Ecto neural progenitor cell (in vitro differentiated cells): Measurements from ENCODE around the gene ADAM23.

Experiments used
- DNase-seq: peaks from one replicate; pipeline ENCODE4 v3.0.0-alpha.2; 2018; ENCODE audit warnings: low spot score

Gene ADAM23

DNA sequence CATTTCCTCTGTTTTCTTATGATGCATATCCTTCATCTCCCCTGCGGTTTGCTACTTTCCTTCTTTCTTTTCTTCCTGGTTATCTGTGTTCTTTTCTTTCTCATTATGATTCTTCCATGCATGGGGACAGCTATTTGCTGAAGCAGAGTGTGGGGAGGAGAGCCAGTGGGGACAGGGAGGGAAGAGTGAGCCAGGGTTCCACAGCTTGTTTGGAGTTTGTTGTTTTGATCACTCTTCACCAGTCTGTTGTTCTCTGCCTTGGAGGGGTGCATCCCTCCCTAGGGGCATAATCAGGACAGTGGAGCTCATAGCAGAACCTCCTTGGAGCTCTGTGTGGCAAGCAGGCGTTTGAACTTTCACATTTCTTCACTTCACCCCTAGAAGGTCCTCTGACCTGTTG lies 68.0 kb downstream of the ADAM23 start:
- no peak for DNase-seq

DNA sequence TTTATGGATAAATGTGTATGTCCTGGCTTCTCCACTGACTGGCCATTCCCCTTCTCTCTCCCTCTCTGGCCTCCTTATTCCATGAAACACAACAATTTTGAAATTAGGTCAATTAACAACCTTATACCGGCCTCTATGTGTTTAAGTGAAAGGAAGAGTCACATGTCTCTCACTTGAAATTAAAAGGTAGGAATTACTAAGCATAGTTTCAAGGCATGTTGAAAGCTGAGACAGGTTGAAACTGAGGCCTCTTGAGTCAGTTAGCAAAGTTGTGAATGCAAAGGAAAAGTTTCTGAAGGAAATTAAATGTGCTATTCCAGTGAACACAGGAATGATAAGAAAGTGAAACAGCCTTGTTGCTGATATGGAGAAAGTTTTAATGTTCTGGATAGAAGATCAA lies 69.7 kb downstream of the ADAM23 start:
- DNase-seq: no peak

DNA sequence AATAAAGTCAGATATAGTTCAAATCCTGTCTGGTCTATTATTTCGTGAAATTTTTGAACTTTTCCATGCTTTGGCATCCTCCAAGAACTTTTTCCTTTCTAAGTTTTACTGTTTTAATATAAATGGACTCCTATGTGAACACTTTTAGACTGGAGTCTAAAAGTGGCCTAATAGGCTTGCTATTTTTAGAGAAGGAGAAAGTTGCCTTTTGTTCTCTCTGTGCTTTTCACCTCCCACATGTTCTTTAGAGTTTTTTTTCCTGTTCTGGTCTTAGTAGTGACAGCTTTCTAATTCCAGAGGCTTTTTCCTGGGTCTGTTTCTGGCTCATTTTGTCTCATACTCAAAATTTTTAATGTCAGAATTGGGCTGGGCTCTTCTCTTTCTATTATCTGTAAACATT lies 72.2 kb downstream of the ADAM23 start:
- DNase-seq: no peak

DNA sequence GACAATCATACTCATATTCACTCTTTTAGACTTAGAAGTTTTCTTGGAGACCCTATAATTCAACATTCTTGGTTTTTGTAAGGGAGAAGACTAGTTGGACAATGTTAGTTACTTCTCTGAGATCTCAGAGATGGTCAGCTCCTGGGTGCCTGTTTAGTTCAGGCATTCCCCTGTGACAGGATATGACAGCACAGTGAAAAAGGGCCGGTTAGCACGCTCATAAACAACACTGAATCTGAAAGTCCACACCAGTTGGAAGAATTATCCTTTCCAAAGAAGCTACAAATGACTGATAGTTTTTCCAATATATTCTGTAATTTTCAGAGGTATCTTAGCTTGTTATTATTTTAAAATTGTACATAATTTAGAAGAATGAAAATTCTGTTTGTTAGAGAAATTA lies 75.7 kb downstream of the ADAM23 start:
- no peak for DNase-seq

DNA sequence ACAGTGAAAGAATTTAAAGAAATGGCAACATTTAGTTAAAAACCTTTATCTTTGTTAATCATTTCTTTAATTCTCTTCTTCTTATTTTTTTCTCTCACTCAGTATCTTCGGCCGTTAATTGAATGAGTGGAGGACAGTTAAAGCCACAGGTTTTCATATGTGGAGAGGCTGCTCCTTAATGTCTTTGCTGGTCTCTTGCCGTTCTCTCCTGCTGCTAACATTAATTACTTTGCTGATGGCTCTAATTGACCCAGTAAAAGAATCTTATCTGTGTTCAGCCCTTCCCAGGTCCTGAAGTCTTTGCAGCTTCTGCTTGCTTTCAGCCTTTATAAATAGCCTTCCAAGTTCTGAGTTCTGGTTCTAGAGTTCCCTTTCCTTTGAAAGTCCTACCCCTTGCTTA lies 77.1 kb downstream of the ADAM23 start:
- DNase-seq: no peak

DNA sequence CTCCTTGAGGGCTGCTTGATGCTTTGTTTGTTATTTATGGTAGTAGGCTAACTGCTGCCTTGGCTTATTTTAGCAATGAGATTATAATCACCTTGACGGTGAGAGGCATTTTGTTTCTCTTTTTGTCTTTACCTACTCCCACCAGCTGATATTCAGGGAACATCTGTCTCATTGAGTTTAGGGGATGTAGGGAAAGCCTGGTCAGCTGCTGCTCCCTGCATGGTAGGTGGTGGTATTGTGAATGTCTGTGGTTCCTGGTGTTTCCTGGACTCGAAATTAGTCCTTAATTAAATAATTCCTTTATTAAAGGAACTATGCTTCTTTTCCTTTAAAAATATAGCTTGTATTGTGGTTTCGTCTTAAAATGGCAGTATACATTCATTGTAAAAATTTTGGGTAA lies 77.8 kb downstream of the ADAM23 start:
- no peak for DNase-seq

DNA sequence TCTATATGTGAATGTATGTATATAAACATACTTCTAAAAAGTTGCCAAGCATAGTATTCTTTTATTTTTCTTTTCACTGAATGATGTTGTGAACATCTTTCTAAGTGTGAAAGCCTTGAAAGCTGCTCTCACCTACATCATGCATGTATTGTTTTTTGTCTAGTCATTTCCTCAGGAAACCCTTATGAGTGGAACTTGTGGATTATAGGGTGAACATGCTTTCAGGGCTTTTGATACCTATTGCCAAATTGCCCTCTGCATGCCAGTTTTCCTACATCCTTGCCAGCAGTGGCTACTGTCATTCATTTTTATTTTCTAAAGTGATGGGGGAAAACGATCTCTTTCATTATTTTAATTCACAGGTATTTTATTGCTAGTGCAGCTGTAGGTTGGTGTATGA lies 78.3 kb downstream of the ADAM23 start:
- DNase-seq: no peak

DNA sequence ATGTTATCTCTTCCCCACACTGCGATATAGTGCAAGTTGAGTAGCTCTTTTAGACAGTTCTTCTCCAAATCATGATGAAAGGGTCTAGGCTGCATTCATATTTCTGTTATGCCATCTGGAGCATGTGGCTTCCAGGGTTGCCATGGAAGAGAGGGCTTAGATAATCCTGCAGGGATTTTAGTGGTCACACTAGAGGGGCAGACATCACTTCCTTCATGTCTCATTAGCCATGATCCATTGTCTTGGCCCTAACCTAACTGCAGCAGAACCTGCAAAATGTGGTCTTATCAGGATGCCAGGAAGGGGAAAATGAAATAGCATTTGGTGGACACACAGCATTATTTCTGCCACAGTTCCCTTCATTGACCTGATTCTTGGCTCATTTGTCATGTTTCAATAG lies 83.1 kb downstream of the ADAM23 start:
- no peak for DNase-seq

DNA sequence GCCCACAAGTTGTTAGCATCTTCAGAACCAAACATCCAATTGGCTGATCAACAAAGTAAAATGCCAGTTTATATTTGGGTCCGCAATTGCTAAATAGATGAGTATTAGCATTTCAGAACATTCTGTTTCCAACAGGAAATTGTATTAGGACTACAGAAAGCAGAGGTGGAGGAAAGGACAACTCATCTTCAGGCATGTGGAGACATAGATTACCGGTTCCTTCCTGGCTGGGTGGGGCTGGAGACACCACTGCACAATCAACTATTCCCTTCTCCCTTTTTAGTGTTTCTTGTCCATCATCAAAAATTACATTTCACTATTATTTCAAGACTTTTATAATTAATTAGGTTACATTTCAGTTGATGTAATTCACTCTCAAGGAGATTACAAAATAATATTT lies 83.8 kb downstream of the ADAM23 start:
- no peak for DNase-seq

DNA sequence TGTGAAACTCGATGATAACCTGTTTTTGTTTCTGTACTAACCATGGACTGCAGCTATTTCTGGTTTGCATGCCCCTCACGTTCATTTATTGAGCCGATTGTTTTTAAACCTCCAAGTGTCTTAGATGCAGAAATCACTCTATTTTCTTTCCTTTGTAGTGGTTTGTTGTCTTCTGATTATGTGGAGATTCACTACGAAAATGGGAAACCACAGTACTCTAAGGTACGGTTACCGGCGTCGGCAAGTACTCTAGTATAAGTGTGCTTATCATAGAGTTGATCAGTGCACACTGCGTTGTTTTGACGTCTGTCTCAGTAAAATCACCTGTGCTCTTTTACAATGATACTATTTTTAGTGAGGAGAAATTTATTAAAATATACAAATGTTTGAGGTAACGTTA lies 87.4 kb downstream of the ADAM23 start:
- DNase-seq: no peak

DNA sequence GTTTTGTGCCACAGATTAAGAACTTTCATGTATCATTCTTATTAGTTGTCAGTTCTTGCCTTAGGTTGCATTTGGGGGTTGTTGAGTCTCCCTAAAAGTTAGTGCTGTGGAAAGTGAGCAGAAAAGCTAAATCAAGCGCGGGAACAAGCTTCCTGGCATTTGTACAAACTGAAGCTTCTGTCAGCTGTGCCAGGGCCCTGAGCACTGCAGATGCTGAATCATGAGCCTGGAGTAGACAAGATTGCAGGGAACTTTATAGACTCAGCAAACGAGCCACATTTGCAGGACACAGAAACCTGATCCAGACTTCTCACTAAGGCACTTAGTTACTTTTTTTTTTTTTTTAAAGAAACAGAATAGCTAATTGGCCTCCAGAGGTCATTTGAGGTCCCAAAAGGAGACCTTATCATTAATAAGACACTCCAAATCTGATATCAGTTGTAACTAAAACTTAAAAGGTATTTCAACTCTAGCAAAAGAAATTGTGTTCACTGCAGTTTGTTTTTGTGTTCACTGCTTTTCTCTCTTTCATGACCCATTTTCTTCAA lies 88.7 kb downstream of the ADAM23 start:
- no peak for DNase-seq

DNA sequence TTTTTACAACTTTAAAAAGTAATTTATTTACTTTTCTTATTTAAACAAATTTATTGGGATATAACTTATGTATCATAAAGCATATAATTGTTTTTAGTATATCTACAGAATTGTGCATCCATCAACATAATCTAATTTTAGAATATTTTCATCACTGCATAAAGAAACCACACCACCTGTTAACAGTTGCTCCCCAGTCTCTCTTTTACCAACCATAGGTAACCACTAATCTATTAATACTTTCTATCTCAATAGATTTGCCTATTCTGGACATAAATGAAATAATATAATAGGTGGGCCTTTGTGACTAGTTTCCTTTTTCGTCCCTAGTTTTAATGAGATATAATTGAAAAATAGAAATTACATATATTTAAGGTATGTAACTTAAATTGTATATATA lies 90.6 kb downstream of the ADAM23 start:
- DNase-seq: no peak

DNA sequence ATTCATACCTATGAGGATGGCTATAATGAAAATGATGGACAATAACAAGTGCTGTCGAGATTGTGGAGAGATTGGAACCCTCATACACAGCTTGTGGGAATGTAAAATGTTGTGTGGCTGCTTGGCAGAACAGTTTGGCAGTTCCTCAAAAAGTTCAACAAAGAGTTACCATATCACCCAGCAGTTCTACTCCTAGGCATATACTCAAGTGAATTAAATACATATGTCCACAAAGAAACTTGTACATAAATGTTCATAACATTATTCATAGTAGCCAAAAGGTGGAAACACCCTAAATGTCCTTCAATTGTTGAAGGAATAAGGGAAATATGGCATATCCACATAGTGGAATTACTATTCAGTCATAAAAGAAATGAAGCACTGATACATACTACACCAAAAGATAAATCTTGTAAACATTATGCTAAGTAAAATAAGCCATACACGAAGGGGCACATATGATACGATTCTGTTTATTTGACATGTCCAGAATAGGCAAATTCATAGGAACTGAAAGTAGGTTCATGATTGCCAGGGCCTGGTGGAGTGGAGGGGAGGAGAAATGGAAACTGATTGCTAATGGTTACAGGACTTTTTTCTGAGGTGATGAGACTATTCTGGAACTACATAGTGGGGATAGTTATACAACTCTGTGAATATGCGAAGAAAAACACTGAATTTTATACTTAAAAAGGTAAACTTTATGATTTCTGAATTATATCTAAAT lies 92.1 kb downstream of the ADAM23 start:
- DNase-seq: no peak

DNA sequence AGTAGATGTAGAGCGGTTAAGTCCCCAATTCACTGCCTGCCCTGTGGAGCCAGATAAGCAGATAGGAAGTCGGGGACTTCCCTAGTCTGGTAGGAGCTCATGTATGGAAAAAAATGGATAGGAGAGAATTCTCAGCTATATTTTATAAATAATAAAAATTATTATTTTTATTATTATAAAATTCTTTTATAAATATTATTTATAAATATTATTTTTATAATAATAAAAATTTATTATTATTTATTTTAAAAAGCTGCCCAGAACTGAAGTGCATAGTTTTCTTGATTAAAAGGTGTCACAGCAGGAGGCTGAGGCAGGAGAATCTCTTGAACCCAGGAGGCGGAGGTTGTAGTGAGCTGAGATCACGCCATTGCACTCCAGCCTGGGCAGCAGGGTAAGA lies 97.4 kb downstream of the ADAM23 start:
- DNase-seq: no peak

DNA sequence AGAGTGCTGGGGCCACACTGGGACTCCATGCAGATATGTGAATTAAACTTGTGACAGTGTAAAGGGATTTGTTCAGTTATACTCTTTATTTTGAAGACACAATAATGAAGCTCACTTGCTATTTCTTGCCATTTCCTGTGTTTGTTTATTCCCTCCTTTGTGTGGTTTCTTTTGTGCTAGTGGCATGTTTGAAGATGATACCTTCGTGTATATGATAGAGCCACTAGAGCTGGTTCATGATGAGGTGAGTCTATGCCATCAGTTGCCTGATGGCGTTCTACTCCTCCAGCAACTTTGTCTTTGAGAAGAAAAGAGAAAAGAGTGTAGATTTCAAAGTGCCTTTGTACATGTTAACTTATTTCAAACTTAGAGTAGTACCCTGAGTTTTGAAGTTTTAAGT lies 99.7 kb downstream of the ADAM23 start:
- no peak for DNase-seq

DNA sequence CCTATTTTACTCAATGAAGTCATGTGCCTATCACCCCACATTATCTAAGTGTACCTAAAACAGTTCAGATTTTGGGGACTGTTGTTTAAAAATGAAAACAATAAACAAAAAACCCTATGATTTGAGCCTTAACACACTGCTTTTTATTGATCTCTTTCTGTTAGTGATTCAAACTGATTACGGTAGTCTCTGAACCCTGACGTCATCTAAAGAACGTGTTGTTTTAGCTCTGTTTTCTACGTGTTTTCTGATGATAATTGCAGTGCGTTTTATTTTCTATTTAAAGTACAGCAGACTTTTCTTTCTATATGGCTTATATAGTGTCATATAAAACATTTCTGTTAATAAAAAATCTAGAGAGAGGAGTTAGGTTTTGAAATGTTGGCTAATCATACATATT lies 105.1 kb downstream of the ADAM23 start:
- DNase-seq: no peak

DNA sequence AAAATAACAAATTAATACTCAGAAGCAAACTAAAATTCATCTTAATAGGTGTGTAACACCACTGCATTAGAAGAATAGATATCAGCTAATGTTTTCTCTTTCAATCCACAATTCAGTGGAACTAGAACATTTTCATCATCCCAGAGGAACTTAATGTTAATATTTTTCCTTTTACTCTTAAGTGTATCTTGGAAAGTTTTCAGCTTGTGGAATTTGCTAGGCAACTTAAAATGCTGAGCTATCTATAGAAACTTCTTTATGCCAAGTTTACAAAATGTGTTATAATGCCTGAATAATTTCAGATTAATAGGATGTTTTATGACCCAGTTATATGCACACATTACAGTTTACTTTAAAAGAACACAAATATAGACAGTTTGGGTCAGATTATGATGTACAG lies 112.4 kb downstream of the ADAM23 start:
- DNase-seq: no peak

DNA sequence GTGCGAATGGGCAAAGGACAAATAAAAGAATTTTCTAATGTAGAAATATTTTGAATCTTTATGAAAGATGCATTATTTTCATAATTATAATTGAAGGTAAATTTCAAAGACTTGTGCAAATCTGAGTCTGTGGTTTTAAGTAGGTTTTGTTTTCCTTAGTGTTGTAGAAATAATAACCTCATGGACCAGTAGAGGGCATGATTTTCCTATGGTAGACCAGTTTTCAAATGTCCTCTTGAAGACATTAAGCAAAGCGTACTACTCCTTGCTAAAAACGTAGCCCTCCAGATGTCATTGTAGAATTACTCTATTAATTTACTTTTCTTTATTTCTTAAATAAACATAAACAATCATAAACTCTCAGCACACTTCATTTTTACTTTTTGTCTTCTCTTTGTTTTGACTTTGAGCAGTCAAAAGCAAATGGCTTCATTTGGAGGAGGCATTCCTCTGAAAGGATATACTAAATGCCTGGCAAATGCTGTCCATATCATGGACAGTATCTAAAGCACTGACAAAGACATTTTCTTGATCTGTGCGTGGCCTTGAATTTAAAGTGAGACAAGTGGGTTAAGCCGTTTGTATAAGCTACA lies 113.1 kb downstream of the ADAM23 start:
- no peak for DNase-seq

DNA sequence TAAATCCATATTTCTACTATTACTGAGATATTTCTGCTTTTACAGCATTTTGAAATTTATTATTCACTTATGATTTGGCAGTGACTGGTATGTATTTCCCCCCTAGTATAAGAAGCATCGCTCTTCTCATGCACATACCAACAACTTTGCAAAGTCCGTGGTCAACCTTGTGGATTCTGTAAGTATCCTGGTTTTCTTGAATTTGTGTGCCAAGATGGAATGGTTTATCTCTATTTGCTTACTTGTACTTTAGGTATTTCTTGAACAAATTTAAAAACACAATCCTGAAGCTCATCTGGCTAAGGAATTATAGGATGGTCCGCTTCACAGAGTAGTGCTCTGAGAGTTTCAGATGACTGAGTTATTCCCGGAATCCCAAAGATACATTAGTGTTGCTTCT lies 114.0 kb downstream of the ADAM23 start:
- no peak for DNase-seq

DNA sequence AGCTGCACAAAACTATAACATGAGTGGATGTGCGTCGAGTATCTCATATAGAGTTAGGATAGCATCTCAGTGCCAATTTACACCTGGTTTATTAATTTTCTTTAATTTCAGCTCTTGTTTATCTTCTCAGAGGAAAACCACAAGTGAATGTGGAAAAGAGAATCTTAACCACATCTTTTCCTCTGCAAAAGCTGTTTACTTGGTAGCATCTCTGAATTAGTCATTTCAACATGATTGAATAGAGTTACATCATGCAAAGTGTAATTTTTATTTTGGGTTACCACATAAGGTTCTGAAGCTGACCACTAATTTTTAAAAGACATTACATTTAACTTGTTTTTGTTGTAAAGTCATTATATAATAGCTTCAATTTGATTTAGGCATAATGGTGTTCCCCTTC lies 115.2 kb downstream of the ADAM23 start:
- no peak for DNase-seq

DNA sequence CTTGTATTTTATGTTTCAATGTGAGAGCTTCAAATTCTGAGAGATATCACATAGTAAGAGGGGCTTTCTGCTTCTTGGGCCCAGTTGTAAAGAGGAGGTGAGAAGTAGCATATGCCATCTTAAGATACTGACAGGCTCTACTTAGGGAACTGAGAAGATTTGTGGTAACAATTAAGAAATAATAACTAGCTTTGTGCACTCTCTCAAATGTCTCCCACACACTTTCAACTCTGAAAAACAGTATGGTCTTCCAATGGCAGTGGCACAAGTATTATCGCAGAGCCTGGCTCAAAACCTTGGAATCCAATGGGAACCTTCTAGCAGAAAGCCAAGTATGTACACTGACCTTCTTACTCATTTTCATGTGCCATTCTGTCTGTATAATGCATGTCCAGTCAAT lies 118.6 kb downstream of the ADAM23 start:
- DNase-seq: no peak

DNA sequence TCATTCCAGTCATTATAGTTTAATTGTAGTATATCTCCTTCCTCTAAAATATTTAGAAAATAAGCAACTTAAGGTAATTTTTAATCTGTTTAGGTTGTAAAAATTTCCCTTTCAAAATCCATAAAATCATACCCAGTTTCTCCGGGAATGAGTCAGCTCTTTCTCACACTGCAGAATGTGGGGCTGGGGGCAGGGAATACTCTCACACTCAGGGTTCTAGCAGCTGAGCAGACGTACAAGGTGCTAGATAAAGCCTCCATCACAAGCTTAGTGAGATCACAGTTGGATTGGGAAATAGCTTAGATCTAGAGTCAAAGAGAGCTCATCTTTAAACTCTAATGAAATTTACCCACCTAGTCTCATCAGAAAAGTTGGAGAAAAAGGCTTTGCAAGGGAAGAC lies 119.0 kb downstream of the ADAM23 start:
- DNase-seq: no peak

DNA sequence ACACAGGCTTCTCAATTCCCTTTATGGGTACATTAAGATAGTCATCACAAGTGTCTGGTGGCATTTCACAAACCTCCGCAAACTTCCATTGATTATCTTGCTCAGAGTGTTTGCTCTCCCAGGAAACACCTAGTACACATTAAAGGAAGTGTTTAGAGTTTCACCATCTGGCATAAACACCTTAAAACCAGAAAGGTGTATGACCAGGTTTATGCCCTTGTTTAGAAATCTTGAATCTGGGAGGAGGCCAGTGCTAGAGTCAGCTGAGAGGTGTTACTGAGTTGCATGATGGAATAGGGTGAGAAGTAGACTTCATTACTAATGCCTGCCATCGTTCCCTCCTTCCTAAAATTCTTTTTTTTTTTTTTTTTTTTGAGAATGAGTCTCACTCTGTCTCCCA lies 120.0 kb downstream of the ADAM23 start:
- DNase-seq: no peak

DNA sequence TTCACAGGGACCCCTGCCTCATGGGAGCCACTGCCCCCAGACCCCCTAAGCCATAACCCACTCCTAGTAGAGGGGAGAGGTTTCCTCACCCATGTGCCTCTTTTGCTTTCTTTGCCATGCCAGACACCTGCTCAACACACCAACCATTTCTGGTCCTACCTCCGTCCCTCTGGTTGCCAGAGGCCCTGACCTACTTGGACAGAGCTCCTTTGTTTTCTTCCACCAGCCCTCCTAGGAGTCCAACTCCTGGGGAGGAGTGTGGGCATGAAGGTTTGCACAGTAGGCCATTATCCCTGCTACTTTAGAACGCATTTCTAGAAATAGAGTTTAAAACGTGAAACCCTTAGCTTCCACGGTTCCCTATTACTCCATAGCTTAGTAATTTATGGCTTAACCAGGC lies 122.3 kb downstream of the ADAM23 start:
- DNase-seq: no peak
